Testis (tissue), 2 donors: ENCODE results near the gene INSYN2A.

Experiments
- CTCF ChIP-seq, 3 experiments: fragments of 450-650 bp in 2 of 3; fragments of 200-600 bp in 1 of 3; sonication (generic) in 1 of 3; IDR thresholded peaks; one replicate each; pipeline ENCODE4 v1.5.1; 2016 to 2019; ENCODE audit warnings: antibody characterized with exemption in 3 of 3, mild to moderate bottlenecking in 2 of 3, moderate library complexity in 1 of 3
- POLR2A ChIP-seq: fragments of 450-650 bp; IDR thresholded peaks from one replicate; pipeline ENCODE4 v1.6.1; 2017; ENCODE audit warnings: antibody characterized with exemption, mild to moderate bottlenecking, moderate library complexity

GRCh38 chr10:127221281-127221680, 24.9 kb upstream of the INSYN2A start:
- TF ChIP-seq CTCF (IDR thresholded peaks at IDR 0.05) (no peak), POLR2A (no peak)
